ENCODE measurements around the gene PCARE. TPM values are rescaled to one million over a fixed set of nuclear protein-coding genes. Genes with fewer than 3 reads are reported as not detected.
"Not testable (repeated sequence)": the region's sequence is repeated elsewhere in the genome, so short reads cannot be mapped to it uniquely, and the experiment has no call there.

PCARE gene
- total and polyA plus RNA-seq, 2 donors (not counting 1 experiment from before 2014, with no cell fraction given), result not detected

GRCh38 chr2:29109246-29109645 lies 34.9 kb upstream of the PCARE start:
- Histone ChIP-seq H3K27ac (ENCODE audit: low read length in 2 of 2) (no peak overlapping the region), H3K9ac (ENCODE audit: low read length) (no peak overlapping the region), H4K20me1 (ENCODE audit: control insufficient read depth, insufficient read depth, low read length, poor library complexity, severe bottlenecking) (no peaks in the 10 kb centered on the region), H2AFZ (ENCODE audit: insufficient read depth, low read depth, low read length, poor library complexity, severe bottlenecking) (no peak overlapping the region), H3K9me3 (ENCODE audit: control extremely low read depth in 1 of 3, control insufficient read depth in 2 of 3, insufficient read depth in 1 of 3, low read length in 2 of 3) (no peaks in the 10 kb centered on the region), H3K4me3 (ENCODE audit: control extremely low read depth in 1 of 5, extremely low read depth in 1 of 5, insufficient read depth in 1 of 5, low read depth in 2 of 5, low read length in 4 of 5) (no peak overlapping the region), H3K79me2 (ENCODE audit: control insufficient read depth, insufficient read depth, low read length) (no peaks in the 10 kb centered on the region), H3K4me2 (replicated peaks; ENCODE audit: low read depth, low read length, poor library complexity, severe bottlenecking) (no peak overlapping the region), H3K27me3 (replicated peaks in 1 of 4; ENCODE audit: control extremely low read depth in 1 of 4, control insufficient read depth in 3 of 4, insufficient read depth in 4 of 4, low read length in 3 of 4) (no peaks in the 10 kb centered on the region), H3K4me1 (ENCODE audit: control insufficient read depth in 2 of 2, insufficient read depth in 2 of 2, low read length in 2 of 2) (peaks cover 0 to 2% of the 10 kb centered on the region in 2 donors), H3K36me3 (replicated peaks in 1 of 2; ENCODE audit: control extremely low read depth in 1 of 2, control insufficient read depth in 1 of 2, extremely low read depth in 1 of 2, insufficient read depth in 2 of 2, low read length in 1 of 2) (no peaks in the 10 kb centered on the region)
- DNase-seq, result no peak
- Mint-ChIP-seq H3K4me1 (peaks cover 6% of the 10 kb centered on the region), H3K9me3 (ENCODE audit: insufficient read depth) (no peaks in the 10 kb centered on the region), H3K27ac (no peak overlapping the region), H3K4me3 (no peak overlapping the region), H3K27me3 (peaks cover 3% of the 10 kb centered on the region)
- intact Hi-C loops (cut with micrococcal nuclease), result no loop called here
- 83% methylated on average over 1 of the region's 2 CpGs for WGBS (ENCODE audit: insufficient coverage)
- POLR2A ChIA-PET, result no interaction called here
- TF ChIP-seq CTCF (IDR thresholded peaks at IDR 0.05) (no peak), EZH2 (IDR thresholded peaks at IDR 0.05; ENCODE audit: borderline replicate concordance, insufficient read depth, low read depth, low read length, poor library complexity, severe bottlenecking) (no peak)
- CTCF ChIA-PET, result no interaction called here
- ATAC-seq (ENCODE audit: low read depth), result no peak

- H3K9me3 Mint-ChIP-seq (ENCODE audit: insufficient read depth), result no peaks in the 10 kb centered on the region
- DNase-seq, result no peak
- no peaks in the 10 kb centered on the region for H3K27me3 ChIP-seq (replicated peaks in 1 of 4; ENCODE audit: control extremely low read depth in 1 of 4, control insufficient read depth in 3 of 4, insufficient read depth in 4 of 4, low read length in 3 of 4)
- no peak overlapping the region for H3K4me3 ChIP-seq (ENCODE audit: control extremely low read depth in 1 of 5, extremely low read depth in 1 of 5, insufficient read depth in 1 of 5, low read depth in 2 of 5, low read length in 4 of 5)
- TF ChIP-seq EZH2 (IDR thresholded peaks at IDR 0.05; ENCODE audit: borderline replicate concordance, insufficient read depth, low read depth, low read length, poor library complexity, severe bottlenecking) (no peak), CTCF (IDR thresholded peaks at IDR 0.05) (no peak)
- no peak overlapping the region for H3K4me2 ChIP-seq (replicated peaks; ENCODE audit: low read depth, low read length, poor library complexity, severe bottlenecking)
- 78% methylated on average over 4 of the region's 8 CpGs for WGBS (ENCODE audit: insufficient coverage)
- no peaks in the 10 kb centered on the region for H3K9me3 ChIP-seq (ENCODE audit: control extremely low read depth in 1 of 3, control insufficient read depth in 2 of 3, insufficient read depth in 1 of 3, low read length in 2 of 3)
- ATAC-seq (ENCODE audit: low read depth), result no peak
- no peaks in the 10 kb centered on the region for H3K4me1 ChIP-seq (ENCODE audit: control insufficient read depth in 2 of 2, insufficient read depth in 2 of 2, low read length in 2 of 2)
- H3K79me2 ChIP-seq (ENCODE audit: control insufficient read depth, insufficient read depth, low read length), result no peaks in the 10 kb centered on the region
- H3K27ac Mint-ChIP-seq, result no peak overlapping the region
- ChIA-PET POLR2A (no interaction called here), CTCF (no interaction called here)
- H3K27me3 Mint-ChIP-seq, result peaks cover 3% of the 10 kb centered on the region
- no peak overlapping the region for H3K4me3 Mint-ChIP-seq
- peaks cover 1% of the 10 kb centered on the region for H3K4me1 Mint-ChIP-seq
- no peak overlapping the region for H3K9ac ChIP-seq (ENCODE audit: low read length)
- intact Hi-C loops (cut with micrococcal nuclease), result no loop called here
- H4K20me1 ChIP-seq (ENCODE audit: control insufficient read depth, insufficient read depth, low read length, poor library complexity, severe bottlenecking), result no peaks in the 10 kb centered on the region
- H3K27ac ChIP-seq (ENCODE audit: low read length in 2 of 2), result no peak overlapping the region
- H2AFZ ChIP-seq (ENCODE audit: insufficient read depth, low read depth, low read length, poor library complexity, severe bottlenecking), result no peak overlapping the region
- no peaks in the 10 kb centered on the region for H3K36me3 ChIP-seq (replicated peaks in 1 of 2; ENCODE audit: control extremely low read depth in 1 of 2, control insufficient read depth in 1 of 2, extremely low read depth in 1 of 2, insufficient read depth in 2 of 2, low read length in 1 of 2)
Observed at GRCh38 chr2:29108225-29108624, 33.9 kb upstream of the PCARE start.

- ATAC-seq (ENCODE audit: low read depth); POLR2A ChIA-PET; CTCF ChIA-PET: not testable (repeated sequence)
Observed at GRCh38 chr2:29107547-29107946, 33.2 kb upstream of the PCARE start.

More at GRCh38 chr2:29107547-29107946, 33.2 kb upstream of the PCARE start:
- 100% methylated on average over 2 of the region's 3 CpGs for WGBS (ENCODE audit: insufficient coverage)
- H3K4me3 Mint-ChIP-seq; H3K4me1 ChIP-seq (ENCODE audit: control insufficient read depth in 2 of 2, insufficient read depth in 2 of 2, low read length in 2 of 2); H3K79me2 ChIP-seq (ENCODE audit: control insufficient read depth, insufficient read depth, low read length); H3K27ac Mint-ChIP-seq; H3K36me3 ChIP-seq (replicated peaks in 1 of 2; ENCODE audit: control extremely low read depth in 1 of 2, control insufficient read depth in 1 of 2, extremely low read depth in 1 of 2, insufficient read depth in 2 of 2, low read length in 1 of 2); H3K9ac ChIP-seq (ENCODE audit: low read length); H2AFZ ChIP-seq (ENCODE audit: insufficient read depth, low read depth, low read length, poor library complexity, severe bottlenecking); H3K4me2 ChIP-seq (replicated peaks; ENCODE audit: low read depth, low read length, poor library complexity, severe bottlenecking); H3K9me3 ChIP-seq (ENCODE audit: control extremely low read depth in 1 of 3, control insufficient read depth in 2 of 3, insufficient read depth in 1 of 3, low read length in 2 of 3); H3K27me3 Mint-ChIP-seq; H3K4me1 Mint-ChIP-seq; H3K4me3 ChIP-seq (ENCODE audit: control extremely low read depth in 1 of 5, extremely low read depth in 1 of 5, insufficient read depth in 1 of 5, low read depth in 2 of 5, low read length in 4 of 5); DNase-seq; H3K27me3 ChIP-seq (replicated peaks in 1 of 4; ENCODE audit: control extremely low read depth in 1 of 4, control insufficient read depth in 3 of 4, insufficient read depth in 4 of 4, low read length in 3 of 4); H3K9me3 Mint-ChIP-seq (ENCODE audit: insufficient read depth); H3K27ac ChIP-seq (ENCODE audit: low read length in 2 of 2); H4K20me1 ChIP-seq (ENCODE audit: control insufficient read depth, insufficient read depth, low read length, poor library complexity, severe bottlenecking); intact Hi-C loops (cut with micrococcal nuclease): not testable (repeated sequence)

All from B cell (primary cell).